ENCODE results near the gene VPS50.
"Not testable (repeated sequence)": the region's sequence is repeated elsewhere in the genome, so short reads cannot be mapped to it uniquely, and the experiment has no call there.

VPS50 gene

DNA sequence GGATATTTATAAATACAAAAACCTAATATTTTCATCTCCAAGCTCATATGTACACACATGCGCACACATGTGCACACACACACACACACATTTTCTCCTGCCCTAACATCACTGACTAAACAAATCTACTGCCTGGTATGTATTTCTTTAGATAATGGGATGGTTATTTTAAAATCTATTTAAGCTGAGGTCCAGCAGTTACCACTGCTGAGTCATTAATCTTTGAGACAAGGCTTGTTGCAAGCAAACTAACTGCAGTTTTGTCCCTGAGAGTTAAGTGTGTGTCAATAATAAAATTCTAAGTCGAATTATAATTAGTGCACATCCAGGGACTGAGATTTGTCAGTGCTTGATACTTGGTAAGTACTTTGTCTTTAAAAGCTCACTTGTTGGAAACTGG lies 135.1 kb downstream of the VPS50 start:
- H3K9me2 ChIP-seq (replicated peaks; ENCODE audit: insufficient read depth, low read length) = no peaks in the 10 kb centered on the region
- no peaks in the 10 kb centered on the region for H3K27me3 ChIP-seq (replicated peaks; ENCODE audit: insufficient read depth, low read length)
- H2AFZ ChIP-seq (ENCODE audit: low read length) = no peak overlapping the region
- H4K20me1 ChIP-seq (ENCODE audit: insufficient read depth, low read length) = no peaks in the 10 kb centered on the region
- no peaks in the 10 kb centered on the region for H3K36me3 ChIP-seq (replicated peaks; ENCODE audit: insufficient read depth, low read length)
- peak overlapping the region; percentile 40; the same call in 1 of the 2 replicates for H3K27ac ChIP-seq (ENCODE audit: low read length)
- no peak for TF ChIP-seq EZH2phosphoT487 (IDR thresholded peaks at IDR 0.05; ENCODE audit: low read length)
- no peak for TF ChIP-seq EZH2 (optimal IDR thresholded peaks at IDR 0.05; ENCODE audit: low read depth, low read length)
- TF ChIP-seq, protein P1, sequence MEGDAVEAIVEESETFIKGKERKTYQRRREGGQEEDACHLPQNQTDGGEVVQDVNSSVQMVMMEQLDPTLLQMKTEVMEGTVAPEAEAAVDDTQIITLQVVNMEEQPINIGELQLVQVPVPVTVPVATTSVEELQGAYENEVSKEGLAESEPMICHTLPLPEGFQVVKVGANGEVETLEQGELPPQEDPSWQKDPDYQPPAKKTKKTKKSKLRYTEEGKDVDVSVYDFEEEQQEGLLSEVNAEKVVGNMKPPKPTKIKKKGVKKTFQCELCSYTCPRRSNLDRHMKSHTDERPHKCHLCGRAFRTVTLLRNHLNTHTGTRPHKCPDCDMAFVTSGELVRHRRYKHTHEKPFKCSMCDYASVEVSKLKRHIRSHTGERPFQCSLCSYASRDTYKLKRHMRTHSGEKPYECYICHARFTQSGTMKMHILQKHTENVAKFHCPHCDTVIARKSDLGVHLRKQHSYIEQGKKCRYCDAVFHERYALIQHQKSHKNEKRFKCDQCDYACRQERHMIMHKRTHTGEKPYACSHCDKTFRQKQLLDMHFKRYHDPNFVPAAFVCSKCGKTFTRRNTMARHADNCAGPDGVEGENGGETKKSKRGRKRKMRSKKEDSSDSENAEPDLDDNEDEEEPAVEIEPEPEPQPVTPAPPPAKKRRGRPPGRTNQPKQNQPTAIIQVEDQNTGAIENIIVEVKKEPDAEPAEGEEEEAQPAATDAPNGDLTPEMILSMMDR (IDR thresholded peaks at IDR 0.05; ENCODE audit: low read length) = no peak
- H3K9me3 ChIP-seq (replicated peaks; ENCODE audit: insufficient read depth, low read length) = no peaks in the 10 kb centered on the region
- H3K4me3 ChIP-seq (ENCODE audit: low read length) = no peak overlapping the region
- peaks cover 24% of the 10 kb centered on the region for H3F3A ChIP-seq (ENCODE audit: insufficient read depth, low read length)
- no peak overlapping the region for H3K9ac ChIP-seq (ENCODE audit: low read length)
- H3K4me1 ChIP-seq (ENCODE audit: low read length) = peaks cover 49% of the 10 kb centered on the region
- H3K79me2 ChIP-seq (ENCODE audit: low read length) = no peaks in the 10 kb centered on the region
- peak overlapping the region; percentile 15 for H3K4me2 ChIP-seq (ENCODE audit: low read depth, low read length)
- peak; percentile 51 for DNase-seq

DNA sequence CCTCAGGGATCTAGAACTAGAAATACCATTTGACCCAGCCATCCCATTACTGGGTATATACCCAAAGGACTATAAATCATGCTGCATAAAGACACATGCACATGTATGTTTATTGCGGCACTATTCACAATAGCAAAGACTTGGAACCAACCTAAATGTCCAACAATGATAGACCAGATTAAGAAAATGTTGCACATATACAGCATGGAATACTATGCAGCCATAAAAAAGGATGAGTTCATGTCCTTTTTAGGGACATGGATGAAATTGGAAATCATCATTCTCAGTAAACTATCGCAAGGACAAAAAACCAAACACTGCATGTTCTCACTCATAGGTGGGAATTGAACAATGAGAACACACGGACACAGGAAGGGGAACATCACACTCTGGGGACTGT lies 138.8 kb downstream of the VPS50 start:
- H2AFZ ChIP-seq (ENCODE audit: low read length); H3K9me3 ChIP-seq (replicated peaks; ENCODE audit: insufficient read depth, low read length); H3F3A ChIP-seq (ENCODE audit: insufficient read depth, low read length); H3K4me2 ChIP-seq (ENCODE audit: low read depth, low read length); H3K4me3 ChIP-seq (ENCODE audit: low read length); H3K9me2 ChIP-seq (replicated peaks; ENCODE audit: insufficient read depth, low read length); H4K20me1 ChIP-seq (ENCODE audit: insufficient read depth, low read length); H3K9ac ChIP-seq (ENCODE audit: low read length); H3K79me2 ChIP-seq (ENCODE audit: low read length); H3K36me3 ChIP-seq (replicated peaks; ENCODE audit: insufficient read depth, low read length); H3K27ac ChIP-seq (ENCODE audit: low read length); DNase-seq; H3K27me3 ChIP-seq (replicated peaks; ENCODE audit: insufficient read depth, low read length): not testable (repeated sequence)
- peaks cover 27% of the 10 kb centered on the region for H3K4me1 ChIP-seq (ENCODE audit: low read length)

GRCh38 chr7:93373537-93373936 lies 141.4 kb downstream of the VPS50 start:
- H2AFZ ChIP-seq (ENCODE audit: low read length) = no peak overlapping the region
- no peaks in the 10 kb centered on the region for H3K9me2 ChIP-seq (replicated peaks; ENCODE audit: insufficient read depth, low read length)
- H3K4me3 ChIP-seq (ENCODE audit: low read length) = no peak overlapping the region
- no peaks in the 10 kb centered on the region for H3K79me2 ChIP-seq (ENCODE audit: low read length)
- H4K20me1 ChIP-seq (ENCODE audit: insufficient read depth, low read length) = no peaks in the 10 kb centered on the region
- H3K4me1 ChIP-seq (ENCODE audit: low read length) = peaks cover 24% of the 10 kb centered on the region
- H3K27ac ChIP-seq (ENCODE audit: low read length) = no peak overlapping the region
- H3F3A ChIP-seq (ENCODE audit: insufficient read depth, low read length) = peaks cover 24% of the 10 kb centered on the region
- H3K27me3 ChIP-seq (replicated peaks; ENCODE audit: insufficient read depth, low read length) = no peaks in the 10 kb centered on the region
- no peaks in the 10 kb centered on the region for H3K9me3 ChIP-seq (replicated peaks; ENCODE audit: insufficient read depth, low read length)
- no peaks in the 10 kb centered on the region for H3K36me3 ChIP-seq (replicated peaks; ENCODE audit: insufficient read depth, low read length)
- TF ChIP-seq EZH2 (optimal IDR thresholded peaks at IDR 0.05; ENCODE audit: low read depth, low read length) = no peak
- no peak for TF ChIP-seq EZH2phosphoT487 (IDR thresholded peaks at IDR 0.05; ENCODE audit: low read length)
- TF ChIP-seq, protein P1 (IDR thresholded peaks at IDR 0.05; ENCODE audit: low read length) = no peak
- no peak overlapping the region for H3K4me2 ChIP-seq (ENCODE audit: low read depth, low read length)
- DNase-seq = no peak
- H3K9ac ChIP-seq (ENCODE audit: low read length) = no peak overlapping the region

DNA sequence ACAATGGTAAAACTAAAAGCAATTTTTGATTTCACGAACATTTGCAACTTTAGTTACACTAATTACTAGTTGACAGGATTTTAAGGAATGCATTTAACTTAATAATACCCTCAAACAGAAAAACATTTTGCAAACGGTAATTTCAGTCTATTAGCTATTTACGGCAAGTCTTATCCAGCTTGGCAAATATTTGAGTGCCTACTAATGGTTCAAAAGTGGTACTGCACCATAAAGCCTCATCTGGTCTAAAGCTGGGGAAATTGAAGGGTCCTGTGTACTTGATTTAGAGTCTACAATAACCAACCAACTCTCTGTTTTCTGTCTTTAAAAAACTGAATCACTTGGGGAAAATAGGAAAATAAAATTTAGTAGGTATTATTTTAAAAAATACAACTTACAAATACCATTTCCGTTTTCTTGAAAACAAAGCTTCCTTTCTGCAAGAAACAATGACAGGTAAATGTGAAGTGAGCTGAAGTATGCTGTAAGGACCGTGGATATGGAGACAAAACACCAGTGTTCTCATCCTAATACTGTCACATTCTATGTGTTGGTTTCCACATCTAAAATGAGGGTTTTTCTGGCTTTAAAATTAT lies 142.3 kb downstream of the VPS50 start:
- no peaks in the 10 kb centered on the region for H3K36me3 ChIP-seq (replicated peaks; ENCODE audit: insufficient read depth, low read length)
- no peak for TF ChIP-seq EZH2phosphoT487 (IDR thresholded peaks at IDR 0.05; ENCODE audit: low read length)
- TF ChIP-seq, protein P1 (IDR thresholded peaks at IDR 0.05; ENCODE audit: low read length) = peak; percentile 89
- H4K20me1 ChIP-seq (ENCODE audit: insufficient read depth, low read length) = no peaks in the 10 kb centered on the region
- H3K79me2 ChIP-seq (ENCODE audit: low read length) = no peaks in the 10 kb centered on the region
- peak; percentile 65 for DNase-seq
- H3K4me3 ChIP-seq (ENCODE audit: low read length) = 0 out of 2 replicates have a peak overlapping the region, but pooled peaks have one; percentile 8
- H3K27ac ChIP-seq (ENCODE audit: low read length) = no peak overlapping the region
- no peaks in the 10 kb centered on the region for H3K9me3 ChIP-seq (replicated peaks; ENCODE audit: insufficient read depth, low read length)
- H3K4me1 ChIP-seq (ENCODE audit: low read length) = peaks cover 33% of the 10 kb centered on the region
- H3K9ac ChIP-seq (ENCODE audit: low read length) = no peak overlapping the region
- no peak overlapping the region for H2AFZ ChIP-seq (ENCODE audit: low read length)
- H3K4me2 ChIP-seq (ENCODE audit: low read depth, low read length) = peak overlapping the region; percentile 15; the same call in 1 of the 2 replicates
- H3K27me3 ChIP-seq (replicated peaks; ENCODE audit: insufficient read depth, low read length) = no peaks in the 10 kb centered on the region
- peaks cover 28% of the 10 kb centered on the region for H3F3A ChIP-seq (ENCODE audit: insufficient read depth, low read length)
- no peaks in the 10 kb centered on the region for H3K9me2 ChIP-seq (replicated peaks; ENCODE audit: insufficient read depth, low read length)

All from MM.1S (cell line).